GOT3 (cell line): ENCODE results near the gene SPHK1.

Experiments used
- DNase-seq: peaks from one replicate; lab custom pipeline; 2025; ENCODE audit warnings: mixed read lengths; lab: John Stamatoyannopoulos, UW

Gene SPHK1

GRCh38 chr17:76433693-76434092 is 49.3 kb downstream of the SPHK1 start:
- DNase-seq, result no peak

DNA sequence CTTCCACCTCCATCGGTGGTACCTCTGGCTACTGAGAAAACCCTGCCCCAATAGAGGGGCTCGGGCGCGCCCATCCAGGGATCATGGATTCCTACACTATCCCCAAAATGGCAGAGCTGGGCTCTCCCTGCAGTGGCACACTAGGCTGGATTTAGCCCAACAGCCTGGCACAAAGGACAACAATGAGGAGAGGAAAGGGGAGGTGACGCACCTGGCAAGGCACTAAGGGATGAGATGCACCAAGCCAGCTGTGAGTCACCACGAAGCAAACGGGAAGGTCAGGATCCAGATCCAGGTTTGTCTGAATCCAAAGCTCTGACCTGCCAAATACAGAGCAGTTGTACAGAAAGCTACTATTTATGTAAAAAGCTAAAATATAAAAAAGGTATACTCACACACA is 50.5 kb downstream of the SPHK1 start:
- no peak for DNase-seq

- DNase-seq, result no peak
Observed at GRCh38 chr17:76435751-76436150, 51.3 kb downstream of the SPHK1 start.
